Ishikawa (cell line): ENCODE measurements around the gene FBLN1.

Experiments used
- CEBPB ChIP-seq: IDR thresholded peaks from 2 replicates; pipeline ENCODE4 v1.6.1; 2012
- CREB1 ChIP-seq: IDR thresholded peaks from 2 replicates; pipeline ENCODE4 v1.6.1; 2012; ENCODE audit warnings: low read depth
- EP300 ChIP-seq: IDR thresholded peaks from 2 replicates; pipeline ENCODE4 v1.6.1; 2012; ENCODE audit warnings: borderline replicate concordance
- FOXM1 ChIP-seq: IDR thresholded peaks from 2 replicates; pipeline ENCODE4 v1.6.1; 2012; ENCODE audit warnings: low read depth, borderline replicate concordance
- NFIC ChIP-seq: IDR thresholded peaks from 2 replicates; pipeline ENCODE4 v1.6.1; 2012
- RAD21 ChIP-seq: IDR thresholded peaks from 2 replicates; pipeline ENCODE4 v1.6.1; 2012; ENCODE audit warnings: low read depth
- TAF1 ChIP-seq: IDR thresholded peaks from 2 replicates; pipeline ENCODE4 v1.6.1; 2012; ENCODE audit warnings: low read depth, mild to moderate bottlenecking
- TCF12 ChIP-seq: IDR thresholded peaks from 2 replicates; pipeline ENCODE4 v1.6.1; 2012; ENCODE audit warnings: low read depth
- TEAD4 ChIP-seq: IDR thresholded peaks from 2 replicates; pipeline ENCODE4 v1.6.1; 2012
- ZBTB7A ChIP-seq: IDR thresholded peaks from 2 replicates; pipeline ENCODE4 v1.6.1; 2012; ENCODE audit warnings: low read depth
- TF ChIP-seq, protein P1 (sequence below): IDR thresholded peaks from 2 replicates; pipeline ENCODE4 v1.6.1; 2012; ENCODE audit warnings: low read depth, mild to moderate bottlenecking
- TF ChIP-seq, protein P2 (sequence below): IDR thresholded peaks from 2 replicates; pipeline ENCODE4 v1.6.1; 2012

The FBLN1 gene

GRCh38 chr22:45650721-45651120 lies 148.0 kb downstream of the FBLN1 start:
- TF ChIP-seq CEBPB (no peak), FOXM1 (no peak), ZBTB7A (no peak), EP300 (no peak), NFIC (no peak), CREB1 (no peak), TEAD4 (no peak), TAF1 (no peak), TCF12 (no peak), RAD21 (no peak)
- TF ChIP-seq, protein P1, sequence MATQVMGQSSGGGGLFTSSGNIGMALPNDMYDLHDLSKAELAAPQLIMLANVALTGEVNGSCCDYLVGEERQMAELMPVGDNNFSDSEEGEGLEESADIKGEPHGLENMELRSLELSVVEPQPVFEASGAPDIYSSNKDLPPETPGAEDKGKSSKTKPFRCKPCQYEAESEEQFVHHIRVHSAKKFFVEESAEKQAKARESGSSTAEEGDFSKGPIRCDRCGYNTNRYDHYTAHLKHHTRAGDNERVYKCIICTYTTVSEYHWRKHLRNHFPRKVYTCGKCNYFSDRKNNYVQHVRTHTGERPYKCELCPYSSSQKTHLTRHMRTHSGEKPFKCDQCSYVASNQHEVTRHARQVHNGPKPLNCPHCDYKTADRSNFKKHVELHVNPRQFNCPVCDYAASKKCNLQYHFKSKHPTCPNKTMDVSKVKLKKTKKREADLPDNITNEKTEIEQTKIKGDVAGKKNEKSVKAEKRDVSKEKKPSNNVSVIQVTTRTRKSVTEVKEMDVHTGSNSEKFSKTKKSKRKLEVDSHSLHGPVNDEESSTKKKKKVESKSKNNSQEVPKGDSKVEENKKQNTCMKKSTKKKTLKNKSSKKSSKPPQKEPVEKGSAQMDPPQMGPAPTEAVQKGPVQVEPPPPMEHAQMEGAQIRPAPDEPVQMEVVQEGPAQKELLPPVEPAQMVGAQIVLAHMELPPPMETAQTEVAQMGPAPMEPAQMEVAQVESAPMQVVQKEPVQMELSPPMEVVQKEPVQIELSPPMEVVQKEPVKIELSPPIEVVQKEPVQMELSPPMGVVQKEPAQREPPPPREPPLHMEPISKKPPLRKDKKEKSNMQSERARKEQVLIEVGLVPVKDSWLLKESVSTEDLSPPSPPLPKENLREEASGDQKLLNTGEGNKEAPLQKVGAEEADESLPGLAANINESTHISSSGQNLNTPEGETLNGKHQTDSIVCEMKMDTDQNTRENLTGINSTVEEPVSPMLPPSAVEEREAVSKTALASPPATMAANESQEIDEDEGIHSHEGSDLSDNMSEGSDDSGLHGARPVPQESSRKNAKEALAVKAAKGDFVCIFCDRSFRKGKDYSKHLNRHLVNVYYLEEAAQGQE: no peak
- TF ChIP-seq, protein P2, sequence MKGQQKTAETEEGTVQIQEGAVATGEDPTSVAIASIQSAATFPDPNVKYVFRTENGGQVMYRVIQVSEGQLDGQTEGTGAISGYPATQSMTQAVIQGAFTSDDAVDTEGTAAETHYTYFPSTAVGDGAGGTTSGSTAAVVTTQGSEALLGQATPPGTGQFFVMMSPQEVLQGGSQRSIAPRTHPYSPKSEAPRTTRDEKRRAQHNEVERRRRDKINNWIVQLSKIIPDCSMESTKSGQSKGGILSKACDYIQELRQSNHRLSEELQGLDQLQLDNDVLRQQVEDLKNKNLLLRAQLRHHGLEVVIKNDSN: no peak
